ENCODE measurements around the gene NT5C3A.
"Not testable (repeated sequence)": the region's sequence is repeated elsewhere in the genome, so short reads cannot be mapped to it uniquely, and the experiment has no call there.

NT5C3A gene

GRCh38 chr7:33062023-33062781 is at the start of gene NT5C3A:
Gene NT5C3A (minus strand): TSS chr7:33062776. CDS start chr7:33062705, 71 bp downstream.
- DNase-seq (ENCODE audit: low read depth), result no peak

- no peak for DNase-seq (ENCODE audit: low read depth)
Measured at GRCh38 chr7:33111614-33112013, 49.0 kb upstream of the NT5C3A start.

- DNase-seq (ENCODE audit: low read depth), result no peak
Measured at GRCh38 chr7:33109758-33110238, 47.2 kb upstream of the NT5C3A start.

- peak; percentile 52 for DNase-seq (ENCODE audit: low read depth)
Measured at GRCh38 chr7:33109005-33109757, 46.6 kb upstream of the NT5C3A start, which contains the start of gene RP9. Gene RP9 (minus strand): TSS chr7:33109404. CDS start chr7:33109372, 32 bp downstream.

GRCh38 chr7:33108554-33109004 is 46.0 kb upstream of the NT5C3A start:
- no peak for DNase-seq (ENCODE audit: low read depth)

- no peak for DNase-seq (ENCODE audit: low read depth)
Measured at GRCh38 chr7:33107136-33108066, 44.8 kb upstream of the NT5C3A start.

GRCh38 chr7:33101906-33102305 is 39.3 kb upstream of the NT5C3A start:
- no peak for DNase-seq (ENCODE audit: low read depth)

- DNase-seq (ENCODE audit: low read depth), result no peak
Measured at GRCh38 chr7:33100770-33101169, 38.2 kb upstream of the NT5C3A start.

GRCh38 chr7:33099154-33099940 is 36.8 kb upstream of the NT5C3A start:
- no peak for DNase-seq (ENCODE audit: low read depth)

- not testable (repeated sequence) for DNase-seq (ENCODE audit: low read depth)
Measured at GRCh38 chr7:33094745-33095275, 32.2 kb upstream of the NT5C3A start.

GRCh38 chr7:33093266-33093665 is 30.7 kb upstream of the NT5C3A start:
- no peak for DNase-seq (ENCODE audit: low read depth)

- no peak for DNase-seq (ENCODE audit: low read depth)
Measured at GRCh38 chr7:33091641-33092191, 29.1 kb upstream of the NT5C3A start.

- DNase-seq (ENCODE audit: low read depth), result no peak
Measured at GRCh38 chr7:33091111-33091531, 28.5 kb upstream of the NT5C3A start.

- no peak for DNase-seq (ENCODE audit: low read depth)
Measured at GRCh38 chr7:33089142-33089541, 26.6 kb upstream of the NT5C3A start.

GRCh38 chr7:33087858-33088257 is 25.3 kb upstream of the NT5C3A start:
- no peak for DNase-seq (ENCODE audit: low read depth)

GRCh38 chr7:33087356-33087755 is 24.8 kb upstream of the NT5C3A start:
- no peak for DNase-seq (ENCODE audit: low read depth)

GRCh38 chr7:33079763-33080690 is 17.5 kb upstream of the NT5C3A start:
- DNase-seq (ENCODE audit: low read depth), result no peak

- DNase-seq (ENCODE audit: low read depth), result no peak
Measured at GRCh38 chr7:33079096-33079495, 16.5 kb upstream of the NT5C3A start.

GRCh38 chr7:33076737-33077136 is 14.2 kb upstream of the NT5C3A start:
- DNase-seq (ENCODE audit: low read depth), result no peak

Data from stimulated activated CD8-positive, alpha-beta memory T cell treated with anti-CD3 and anti-CD28 coated beads, Interleukin-15, amount 100 ng/mL, for 1 hour (primary cell).